Stimulated activated CD4-positive, alpha-beta T cell treated with anti-CD3 and anti-CD28 coated beads, Interleukin-1b, Interleukin-23, amount 100 ng/mL, for 24 hours (primary cell): ENCODE data around the gene SMC1A.

Experiments
- DNase-seq, 4 experiments: peaks; one replicate each; pipeline ENCODE4 v3.0.0-alpha.2; 2020; ENCODE audit warnings: low read depth in 4 of 4, low spot score in 1 of 4

Gene SMC1A

GRCh38 chrX:53347948-53348347 is 74.5 kb downstream of the SMC1A start:
- DNase-seq: no peak

GRCh38 chrX:53340852-53341645 is 81.4 kb downstream of the SMC1A start:
- no peak for DNase-seq

GRCh38 chrX:53337101-53337500 is 85.4 kb downstream of the SMC1A start:
- no peak for DNase-seq

GRCh38 chrX:53333853-53334252 is 88.6 kb downstream of the SMC1A start:
- DNase-seq: no peak

GRCh38 chrX:53332204-53332603 is 90.2 kb downstream of the SMC1A start:
- no peak for DNase-seq

GRCh38 chrX:53330331-53330730 is 92.1 kb downstream of the SMC1A start:
- no peak for DNase-seq

- DNase-seq: no peak
Observed at GRCh38 chrX:53324803-53325202, 97.7 kb downstream of the SMC1A start.
